Activated B cell treated with CpG ODN at 0.5 μM for 24 hours (primary cell): Measurements from ENCODE around the gene NDUFA5. TPM values are rescaled to one million over a fixed set of nuclear protein-coding genes. Genes with fewer than 3 reads are reported as not detected.
"Not testable (repeated sequence)": the region's sequence is repeated elsewhere in the genome, so short reads cannot be mapped to it uniquely, and the experiment has no call there.

Source experiments
- ATAC-seq: fragments of 200-7000 bp; cut with Tn5 transposase; one replicate; pipeline ENCODE4 v1.10.0; 2021; ENCODE audit warnings: low read depth, mild to moderate bottlenecking, moderate library complexity
- CTCF ChIA-PET: fragments of 350-600 bp; sonication (Branson Sonifier 250); formaldehyde crosslinking; loops from one replicate; lab custom pipeline; 2021; ENCODE audit warnings: antibody characterized with exemption; lab: Charles Lee
- POLR2A ChIA-PET: fragments of 350-600 bp; sonication (Branson Sonifier 250); formaldehyde crosslinking; loops from one replicate; lab custom pipeline; 2021; ENCODE audit warnings: antibody characterized with exemption; lab: Charles Lee
- DNase-seq: peaks from one replicate; pipeline ENCODE4 v3.0.0; 2022
- H3K27ac Mint-ChIP-seq: one replicate; pipeline ENCODE4 v1.8.0; 2020; ENCODE audit warnings: mixed read lengths
- H3K27me3 Mint-ChIP-seq: one replicate; pipeline ENCODE4 v1.8.0; 2021; ENCODE audit warnings: mixed read lengths
- H3K36me3 Mint-ChIP-seq: one replicate; pipeline ENCODE4 v1.8.0; 2021; ENCODE audit warnings: low read depth, mixed read lengths
- H3K4me1 Mint-ChIP-seq: one replicate; pipeline ENCODE4 v1.8.0; 2021; ENCODE audit warnings: mixed read lengths
- H3K4me3 Mint-ChIP-seq: one replicate; pipeline ENCODE4 v1.8.0; 2020; ENCODE audit warnings: mild to moderate bottlenecking, mixed read lengths
- H3K9me3 Mint-ChIP-seq: one replicate; pipeline ENCODE4 v1.8.0; 2020; ENCODE audit warnings: mixed read lengths
- CTCF ChIP-seq: fragments of 200-600 bp; IDR thresholded peaks from one replicate; pipeline ENCODE4 v1.8.0; 2022; ENCODE audit warnings: antibody characterized with exemption, mild to moderate bottlenecking
- intact Hi-C: fragments of 100-400 bp; cut with micrococcal nuclease; formaldehyde crosslinking; loops from one replicate; pipeline ENCODE4 v1.15.1; 2024
- total RNA-seq: library from RNA; stranded (reverse); gene quantifications from 2 replicates; pipeline ENCODE4 v1.2.3, GENCODE V29; 2022

NDUFA5 gene
- total RNA-seq, 1 donor from 2014 or later = 54.3 TPM

GRCh38 chr7:123535517-123535916 is 22.1 kb downstream of the NDUFA5 start:
- peaks cover 5% of the 10 kb centered on the region for H3K36me3 Mint-ChIP-seq
- intact Hi-C loops = loop anchor here (1.0 to 10.0 kb wide), 2 partner anchors 22 to 1391 kb away; partner anchors contain the start of genes AASS and NDUFA5
- no peak for DNase-seq
- CTCF ChIA-PET = interaction anchor here (0.6 to 2.8 kb wide), 4 partner anchors 14 to 41 kb away, joined by 3 to 11 read pairs (median 4); partner anchors contain the start of gene NDUFA5
- no peak for TF ChIP-seq CTCF
- POLR2A ChIA-PET = interaction anchor here (0.7 to 2.2 kb wide), 3 partner anchors 22 to 1376 kb away, joined by 3 to 24 read pairs (median 4); partner anchors contain the start of genes NDUFA5 and WASL
- H3K9me3 Mint-ChIP-seq = no peaks in the 10 kb centered on the region
- ATAC-seq = no peak
- H3K27ac Mint-ChIP-seq = no peak overlapping the region
- H3K27me3 Mint-ChIP-seq = peaks cover 9% of the 10 kb centered on the region
- peaks cover 20% of the 10 kb centered on the region for H3K4me1 Mint-ChIP-seq
- H3K4me3 Mint-ChIP-seq = peak overlapping the region; percentile 94

- Mint-ChIP-seq H3K9me3 (no peaks in the 10 kb centered on the region), H3K36me3 (peaks cover 4% of the 10 kb centered on the region), H3K4me3 (peak within 1 kb of the TSS; percentile 94), H3K27ac (peak within 1 kb of the TSS; percentile 66), H3K4me1 (peaks cover 20% of the 10 kb centered on the region), H3K27me3 (peaks cover 9% of the 10 kb centered on the region)
- POLR2A ChIA-PET = interaction anchor here (0.6 to 2.2 kb wide), 4 partner anchors 23 to 1391 kb away, joined by 3 to 24 read pairs (median 4); partner anchors contain the start of genes NDUFA5 and WASL
- CTCF ChIA-PET = interaction anchor here (0.6 to 2.8 kb wide), 4 partner anchors 15 to 40 kb away, joined by 3 to 11 read pairs (median 4); partner anchors contain the start of gene NDUFA5
- no peak for TF ChIP-seq CTCF
- peak; percentile 86 for DNase-seq
- peak; percentile 88 for ATAC-seq
- intact Hi-C loops = loop anchor here (1.0 to 10.0 kb wide), 4 partner anchors 23 to 1395 kb away; partner anchors contain the start of genes AASS, NDUFA5, POT1 and WASL
Observed at GRCh38 chr7:123534383-123535260, 23.0 kb downstream of the NDUFA5 start, which contains the start of gene IQUB. TSS of gene IQUB (minus strand) at chr7:123534595. CDS start at chr7:123512340, 22,255 bp downstream.

GRCh38 chr7:123533929-123534382 is 23.7 kb downstream of the NDUFA5 start:
- H3K27ac Mint-ChIP-seq = peak overlapping the region; percentile 11
- peaks cover 9% of the 10 kb centered on the region for H3K27me3 Mint-ChIP-seq
- peaks cover 20% of the 10 kb centered on the region for H3K4me1 Mint-ChIP-seq
- intact Hi-C loops = loop anchor here (1.0 to 10.0 kb wide), 3 partner anchors 215 to 1395 kb away; partner anchors contain the start of genes AASS, POT1 and WASL
- no peak for TF ChIP-seq CTCF
- ATAC-seq = no peak
- no peaks in the 10 kb centered on the region for H3K36me3 Mint-ChIP-seq
- ChIA-PET POLR2A (interaction anchor here (0.6 to 2.2 kb wide), 2 partner anchors 24 to 1391 kb away, joined by 4 to 24 read pairs; partner anchors contain the start of gene NDUFA5), CTCF (interaction anchor here (0.6 to 2.8 kb wide), 2 partner anchors 39 to 40 kb away, joined by 3 to 11 read pairs; no protein-coding TSS in a partner anchor)
- no peak for DNase-seq
- H3K4me3 Mint-ChIP-seq = peak overlapping the region; percentile 94
- H3K9me3 Mint-ChIP-seq = no peaks in the 10 kb centered on the region

GRCh38 chr7:123533553-123533917 is 24.1 kb downstream of the NDUFA5 start:
- no peak for TF ChIP-seq CTCF
- DNase-seq = no peak
- peak overlapping the region; percentile 94 for H3K4me3 Mint-ChIP-seq
- H3K27me3 Mint-ChIP-seq = peaks cover 10% of the 10 kb centered on the region
- intact Hi-C loops = loop anchor here (10.0 kb wide), 1 partner anchor 1389 kb away; the partner anchor contains the start of gene AASS
- H3K4me1 Mint-ChIP-seq = peaks cover 20% of the 10 kb centered on the region
- ChIA-PET CTCF (interaction anchor here (0.6 to 2.8 kb wide), 2 partner anchors 39 kb away, joined by 3 to 11 read pairs; no protein-coding TSS in a partner anchor), POLR2A (interaction anchor here (0.6 to 2.2 kb wide), 2 partner anchors 24 to 1390 kb away, joined by 4 to 24 read pairs; partner anchors contain the start of gene NDUFA5)
- no peak overlapping the region for H3K27ac Mint-ChIP-seq
- no peaks in the 10 kb centered on the region for H3K36me3 Mint-ChIP-seq
- no peak for ATAC-seq
- H3K9me3 Mint-ChIP-seq = no peaks in the 10 kb centered on the region

GRCh38 chr7:123532788-123533552 is 24.6 kb downstream of the NDUFA5 start:
- POLR2A ChIA-PET, H3K27ac Mint-ChIP-seq, H3K9me3 Mint-ChIP-seq, H3K36me3 Mint-ChIP-seq: not testable (repeated sequence)
- peak overlapping the region; percentile 61 for H3K4me3 Mint-ChIP-seq
- intact Hi-C loops = loop anchor here (10.0 kb wide), 1 partner anchor 1388 kb away; the partner anchor contains the start of gene AASS
- CTCF ChIA-PET = interaction anchor here (1.7 kb wide), 1 partner anchor 39 kb away, joined by 3 read pairs; no protein-coding TSS in a partner anchor
- peak; percentile 13 for ATAC-seq
- peaks cover 20% of the 10 kb centered on the region for H3K4me1 Mint-ChIP-seq
- peak; percentile 50 for DNase-seq
- H3K27me3 Mint-ChIP-seq = peaks cover 12% of the 10 kb centered on the region

GRCh38 chr7:123532343-123532742 is 25.3 kb downstream of the NDUFA5 start:
- H3K27ac Mint-ChIP-seq, POLR2A ChIA-PET, H3K9me3 Mint-ChIP-seq, H3K36me3 Mint-ChIP-seq, ATAC-seq, DNase-seq: not testable (repeated sequence)
- Mint-ChIP-seq H3K27me3 (peaks cover 12% of the 10 kb centered on the region), H3K4me1 (peaks cover 20% of the 10 kb centered on the region), H3K4me3 (peak overlapping the region; percentile 41)
- intact Hi-C loops = loop anchor here (10.0 kb wide), 1 partner anchor 1388 kb away; the partner anchor contains the start of gene AASS
- CTCF ChIA-PET = interaction anchor here (1.7 kb wide), 1 partner anchor 38 kb away, joined by 3 read pairs; no protein-coding TSS in a partner anchor
